ENCODE data around the gene DNAAF5.

The DNAAF5 gene

GRCh38 chr7:726084-726853, at the start of gene DNAAF5:
Gene DNAAF5 (plus strand): TSS chr7:726699. CDS start chr7:726721, 22 bp downstream.
- in situ Hi-C loops (cut with MboI; ENCODE audit: low sequenced_read_pairs), result no loop called here

- in situ Hi-C loops (cut with MboI; ENCODE audit: low sequenced_read_pairs), result no loop called here
Observed at GRCh38 chr7:676972-677385, 49.5 kb upstream of the DNAAF5 start.

- in situ Hi-C loops (cut with MboI; ENCODE audit: low sequenced_read_pairs), result no loop called here
Observed at GRCh38 chr7:680411-681127, 45.9 kb upstream of the DNAAF5 start.

GRCh38 chr7:681551-682307, 44.8 kb upstream of the DNAAF5 start:
- in situ Hi-C loops (cut with MboI; ENCODE audit: low sequenced_read_pairs), result no loop called here

GRCh38 chr7:682810-683209, 43.7 kb upstream of the DNAAF5 start:
- in situ Hi-C loops (cut with MboI; ENCODE audit: low sequenced_read_pairs), result no loop called here

GRCh38 chr7:683526-684205, 42.8 kb upstream of the DNAAF5 start:
- in situ Hi-C loops (cut with MboI; ENCODE audit: low sequenced_read_pairs), result no loop called here

GRCh38 chr7:684416-684815, 42.1 kb upstream of the DNAAF5 start:
- in situ Hi-C loops (cut with MboI; ENCODE audit: low sequenced_read_pairs), result no loop called here

- in situ Hi-C loops (cut with MboI; ENCODE audit: low sequenced_read_pairs), result no loop called here
Observed at GRCh38 chr7:685540-685939, 41.0 kb upstream of the DNAAF5 start.

- in situ Hi-C loops (cut with MboI; ENCODE audit: low sequenced_read_pairs), result no loop called here
Observed at GRCh38 chr7:690478-691360, 35.8 kb upstream of the DNAAF5 start.

GRCh38 chr7:691361-692045, 35.0 kb upstream of the DNAAF5 start:
- in situ Hi-C loops (cut with MboI; ENCODE audit: low sequenced_read_pairs), result no loop called here

- in situ Hi-C loops (cut with MboI; ENCODE audit: low sequenced_read_pairs), result no loop called here
Observed at GRCh38 chr7:693280-693679, 33.2 kb upstream of the DNAAF5 start.

GRCh38 chr7:696426-696811, 30.1 kb upstream of the DNAAF5 start:
- in situ Hi-C loops (cut with MboI; ENCODE audit: low sequenced_read_pairs), result no loop called here

GRCh38 chr7:696812-697551, 29.5 kb upstream of the DNAAF5 start:
- in situ Hi-C loops (cut with MboI; ENCODE audit: low sequenced_read_pairs), result no loop called here

- in situ Hi-C loops (cut with MboI; ENCODE audit: low sequenced_read_pairs), result no loop called here
Observed at GRCh38 chr7:698515-699475, 27.7 kb upstream of the DNAAF5 start.

GRCh38 chr7:699476-700170, 26.9 kb upstream of the DNAAF5 start:
- in situ Hi-C loops (cut with MboI; ENCODE audit: low sequenced_read_pairs), result no loop called here

- in situ Hi-C loops (cut with MboI; ENCODE audit: low sequenced_read_pairs), result no loop called here
Observed at GRCh38 chr7:701086-701671, 25.3 kb upstream of the DNAAF5 start.

GRCh38 chr7:703049-703448, 23.4 kb upstream of the DNAAF5 start:
- in situ Hi-C loops (cut with MboI; ENCODE audit: low sequenced_read_pairs), result no loop called here
